ENCODE results near the gene NUDT12. TPM values are rescaled to one million over a fixed set of nuclear protein-coding genes. Genes with fewer than 3 reads are reported as not detected.

Gene NUDT12
- total RNA-seq, 2 donors from 2014 or later = 15.3 to 24.5 TPM

DNA sequence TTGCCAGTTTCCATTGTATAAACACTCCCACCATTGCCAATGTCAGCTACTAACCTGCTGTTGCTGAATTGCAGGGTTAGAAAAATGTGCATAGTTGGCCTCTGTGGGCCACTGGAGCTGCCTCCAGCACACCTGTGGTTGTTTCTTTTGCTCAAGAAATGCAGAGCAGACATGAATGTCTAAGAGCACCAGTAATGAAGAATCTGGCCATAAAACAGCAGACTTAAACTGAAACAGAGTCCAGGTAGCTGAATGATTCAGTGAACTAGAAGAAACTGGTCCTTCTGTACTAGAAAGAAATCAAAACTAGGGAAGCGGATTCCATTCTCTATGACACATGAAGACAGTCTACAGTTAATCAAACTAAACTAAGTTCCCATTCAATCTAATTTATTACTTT, 48.2 kb downstream of the NUDT12 start:
- no peaks in the 10 kb centered on the region for H3K27me3 Mint-ChIP-seq (ENCODE audit: insufficient read depth)
- Histone ChIP-seq H3K36me3 (ENCODE audit: control insufficient read depth, insufficient read depth, low read length) (no peaks in the 10 kb centered on the region), H3K27me3 (ENCODE audit: control insufficient read depth, insufficient read depth, low read length, poor library complexity, severe bottlenecking) (no peaks in the 10 kb centered on the region), H3K9ac (ENCODE audit: extremely low read depth, low read length, poor library complexity, severe bottlenecking) (no peak overlapping the region), H3K27ac (ENCODE audit: low read depth, low read length) (no peak overlapping the region), H3K4me3 (ENCODE audit: low read length) (no peak overlapping the region), H3K9me3 (ENCODE audit: control insufficient read depth, low read length) (no peaks in the 10 kb centered on the region), H3K4me1 (ENCODE audit: control insufficient read depth, insufficient read depth, low read length) (peaks cover 4% of the 10 kb centered on the region)
- no peaks in the 10 kb centered on the region for H3K36me3 Mint-ChIP-seq (ENCODE audit: low read depth)
- WGBS, 2 experiments (ENCODE audit: insufficient coverage in 1 of 2, insufficient read length in 1 of 2) = 100% methylated on average over 1 of the region's 1 CpG; no CpG with 5 or more reads in 1 of the 2 experiments
- H3K4me3 Mint-ChIP-seq = no peak overlapping the region
- H3K27ac Mint-ChIP-seq = no peak overlapping the region
- TF ChIP-seq, protein P1, sequence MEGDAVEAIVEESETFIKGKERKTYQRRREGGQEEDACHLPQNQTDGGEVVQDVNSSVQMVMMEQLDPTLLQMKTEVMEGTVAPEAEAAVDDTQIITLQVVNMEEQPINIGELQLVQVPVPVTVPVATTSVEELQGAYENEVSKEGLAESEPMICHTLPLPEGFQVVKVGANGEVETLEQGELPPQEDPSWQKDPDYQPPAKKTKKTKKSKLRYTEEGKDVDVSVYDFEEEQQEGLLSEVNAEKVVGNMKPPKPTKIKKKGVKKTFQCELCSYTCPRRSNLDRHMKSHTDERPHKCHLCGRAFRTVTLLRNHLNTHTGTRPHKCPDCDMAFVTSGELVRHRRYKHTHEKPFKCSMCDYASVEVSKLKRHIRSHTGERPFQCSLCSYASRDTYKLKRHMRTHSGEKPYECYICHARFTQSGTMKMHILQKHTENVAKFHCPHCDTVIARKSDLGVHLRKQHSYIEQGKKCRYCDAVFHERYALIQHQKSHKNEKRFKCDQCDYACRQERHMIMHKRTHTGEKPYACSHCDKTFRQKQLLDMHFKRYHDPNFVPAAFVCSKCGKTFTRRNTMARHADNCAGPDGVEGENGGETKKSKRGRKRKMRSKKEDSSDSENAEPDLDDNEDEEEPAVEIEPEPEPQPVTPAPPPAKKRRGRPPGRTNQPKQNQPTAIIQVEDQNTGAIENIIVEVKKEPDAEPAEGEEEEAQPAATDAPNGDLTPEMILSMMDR (conservative IDR thresholded peaks at IDR 0.05) = no peak
- no peaks in the 10 kb centered on the region for H3K9me3 Mint-ChIP-seq
- peaks cover 5% of the 10 kb centered on the region for H3K4me1 Mint-ChIP-seq
- DNase-seq = no peak

DNA sequence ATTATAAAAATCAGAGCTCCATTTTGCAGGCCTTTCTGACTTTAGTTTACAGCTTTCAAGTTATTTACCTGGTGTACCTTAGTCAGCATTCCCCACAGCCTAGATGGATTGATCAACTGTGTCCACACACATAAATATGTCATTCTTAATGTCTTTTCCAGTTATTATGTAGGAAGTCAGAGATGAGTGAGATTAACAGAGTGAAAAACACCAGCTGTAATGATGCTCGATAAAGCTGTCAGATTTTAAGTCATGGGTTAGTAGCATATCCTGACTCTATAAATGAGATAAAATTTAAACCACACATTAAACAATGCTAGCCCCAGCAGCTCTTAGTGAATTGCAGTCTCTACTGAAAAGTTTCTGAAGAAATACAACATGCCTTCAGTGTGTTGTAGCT, 48.9 kb downstream of the NUDT12 start:
- Mint-ChIP-seq H3K27ac (no peak overlapping the region), H3K4me1 (peaks cover 5% of the 10 kb centered on the region), H3K27me3 (ENCODE audit: insufficient read depth) (no peaks in the 10 kb centered on the region), H3K36me3 (ENCODE audit: low read depth) (no peaks in the 10 kb centered on the region), H3K4me3 (no peak overlapping the region), H3K9me3 (no peaks in the 10 kb centered on the region)
- H3K27ac ChIP-seq (ENCODE audit: low read depth, low read length) = no peak overlapping the region
- no peaks in the 10 kb centered on the region for H3K27me3 ChIP-seq (ENCODE audit: control insufficient read depth, insufficient read depth, low read length, poor library complexity, severe bottlenecking)
- no peaks in the 10 kb centered on the region for H3K9me3 ChIP-seq (ENCODE audit: control insufficient read depth, low read length)
- DNase-seq = no peak
- WGBS, 2 experiments (ENCODE audit: insufficient coverage in 1 of 2, insufficient read length in 1 of 2) = 90% methylated on average over 1 of the region's 1 CpG; no CpG with 5 or more reads in 1 of the 2 experiments
- TF ChIP-seq, protein P1 (conservative IDR thresholded peaks at IDR 0.05) = no peak
- H3K4me3 ChIP-seq (ENCODE audit: low read length) = no peak overlapping the region
- H3K4me1 ChIP-seq (ENCODE audit: control insufficient read depth, insufficient read depth, low read length) = peaks cover 4% of the 10 kb centered on the region
- no peak overlapping the region for H3K9ac ChIP-seq (ENCODE audit: extremely low read depth, low read length, poor library complexity, severe bottlenecking)
- H3K36me3 ChIP-seq (ENCODE audit: control insufficient read depth, insufficient read depth, low read length) = no peaks in the 10 kb centered on the region

DNA sequence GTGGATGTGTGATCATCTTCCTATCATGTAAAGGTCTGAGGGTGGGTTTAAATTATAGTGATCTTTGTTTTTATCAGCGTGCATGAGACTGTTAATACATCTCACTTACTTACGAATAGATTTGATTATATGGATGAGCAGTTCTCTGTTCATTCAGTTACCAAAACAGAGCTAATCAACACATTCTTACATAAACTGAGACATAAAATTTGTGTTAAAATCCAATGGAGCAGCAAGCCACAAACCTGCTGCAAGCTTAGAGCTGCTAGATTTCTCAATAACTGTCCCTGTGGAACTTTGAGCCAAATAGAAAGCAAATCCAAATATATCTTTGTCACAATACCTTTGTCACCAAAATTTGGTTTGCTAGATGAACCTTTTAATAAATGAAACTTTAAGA, 50.1 kb downstream of the NUDT12 start:
- Histone ChIP-seq H3K27me3 (ENCODE audit: control insufficient read depth, insufficient read depth, low read length, poor library complexity, severe bottlenecking) (no peaks in the 10 kb centered on the region), H3K27ac (ENCODE audit: low read depth, low read length) (no peak overlapping the region), H3K9ac (ENCODE audit: extremely low read depth, low read length, poor library complexity, severe bottlenecking) (no peak overlapping the region), H3K9me3 (ENCODE audit: control insufficient read depth, low read length) (peaks cover under 1% of the 10 kb centered on the region), H3K4me3 (ENCODE audit: low read length) (no peak overlapping the region), H3K4me1 (ENCODE audit: control insufficient read depth, insufficient read depth, low read length) (peaks cover 4% of the 10 kb centered on the region), H3K36me3 (ENCODE audit: control insufficient read depth, insufficient read depth, low read length) (no peaks in the 10 kb centered on the region)
- Mint-ChIP-seq H3K27ac (no peak overlapping the region), H3K4me1 (peaks cover 5% of the 10 kb centered on the region), H3K27me3 (ENCODE audit: insufficient read depth) (no peaks in the 10 kb centered on the region), H3K9me3 (no peaks in the 10 kb centered on the region), H3K36me3 (ENCODE audit: low read depth) (no peaks in the 10 kb centered on the region), H3K4me3 (no peak overlapping the region)
- 80% methylated on average over 1 of the region's 2 CpGs; no CpG with 5 or more reads in 1 of the 2 experiments for WGBS, 2 experiments (ENCODE audit: insufficient coverage in 1 of 2, insufficient read length in 1 of 2)
- TF ChIP-seq, protein P1 (conservative IDR thresholded peaks at IDR 0.05) = no peak
- DNase-seq = no peak

All from endodermal cell (in vitro differentiated cells).